HEK293T (cell line): ENCODE measurements around the gene MIGA1.

Source experiments
- CTCF ChIA-PET: fragments of 350-600 bp; formaldehyde crosslinking; extraction: SDS; loops from one replicate; lab custom pipeline; 2021; ENCODE audit warnings: antibody characterized with exemption, inconsistent platforms; lab: Yijun Ruan, JAX
- POLR2A ChIA-PET: fragments of 350-600 bp; formaldehyde crosslinking; extraction: SDS; loops from one replicate; lab custom pipeline; 2020; ENCODE audit warnings: antibody characterized with exemption, inconsistent platforms; lab: Yijun Ruan, JAX
- DNase-seq: peaks from one replicate; pipeline ENCODE4 v3.0.0; 2012; ENCODE audit warnings: mixed read lengths; ENCODE audit errors: extremely low spot score
- ARNT ChIP-seq: fragments of 450-650 bp; IDR thresholded peaks from 2 replicates; pipeline ENCODE4 v1.6.1; 2017; ENCODE audit warnings: mild to moderate bottlenecking
- BHLHE40 ChIP-seq: fragments of 450-650 bp; IDR thresholded peaks from 2 replicates; pipeline ENCODE4 v1.6.1; 2016; ENCODE audit warnings: mild to moderate bottlenecking, moderate library complexity, borderline replicate concordance
- CTBP1 ChIP-seq: fragments of 450-650 bp; IDR thresholded peaks from 2 replicates; pipeline ENCODE4 v1.6.1; 2016; ENCODE audit warnings: borderline replicate concordance
- ELF4 ChIP-seq: fragments of 450-650 bp; IDR thresholded peaks from 2 replicates; pipeline ENCODE4 v1.6.1; 2017; ENCODE audit warnings: antibody characterized with exemption
- FOXA1 ChIP-seq: fragments of 450-650 bp; IDR thresholded peaks from 2 replicates; pipeline ENCODE4 v1.6.1; 2016; ENCODE audit warnings: mild to moderate bottlenecking
- FOXK2 ChIP-seq: fragments of 450-650 bp; IDR thresholded peaks from 2 replicates; pipeline ENCODE4 v1.6.1; 2016; ENCODE audit warnings: mild to moderate bottlenecking
- FOXM1 ChIP-seq: fragments of 450-650 bp; IDR thresholded peaks from 2 replicates; pipeline ENCODE4 v1.6.1; 2017; ENCODE audit warnings: mild to moderate bottlenecking, borderline replicate concordance
- HDGF ChIP-seq: fragments of 450-650 bp; IDR thresholded peaks from 2 replicates; pipeline ENCODE4 v1.6.1; 2017; ENCODE audit warnings: antibody characterized with exemption, borderline replicate concordance
- L3MBTL2 ChIP-seq: fragments of 450-650 bp; conservative IDR thresholded peaks from 2 replicates; pipeline ENCODE4 v1.6.1; 2016; ENCODE audit warnings: mild to moderate bottlenecking
- LEF1 ChIP-seq: fragments of 450-650 bp; IDR thresholded peaks from 2 replicates; pipeline ENCODE4 v1.6.1; 2017; ENCODE audit warnings: mild to moderate bottlenecking, borderline replicate concordance
- NFRKB ChIP-seq: fragments of 450-650 bp; IDR thresholded peaks from 2 replicates; pipeline ENCODE4 v1.6.1; 2016; ENCODE audit warnings: mild to moderate bottlenecking, moderate library complexity
- SP1 ChIP-seq: fragments of 450-650 bp; IDR thresholded peaks from 2 replicates; pipeline ENCODE4 v1.6.1; 2017
- SUZ12 ChIP-seq: fragments of 450-650 bp; IDR thresholded peaks from 2 replicates; pipeline ENCODE4 v1.6.1; 2016; ENCODE audit warnings: mild to moderate bottlenecking
- TARDBP ChIP-seq: fragments of 450-650 bp; IDR thresholded peaks from 2 replicates; pipeline ENCODE4 v1.6.1; 2016
- ZNF384 ChIP-seq: fragments of 450-650 bp; IDR thresholded peaks from 2 replicates; pipeline ENCODE4 v1.6.1; 2016
- TF ChIP-seq, protein P1 (sequence below): fragments of 450-650 bp; IDR thresholded peaks from 2 replicates; pipeline ENCODE4 v1.6.1; 2016

The MIGA1 gene

DNA sequence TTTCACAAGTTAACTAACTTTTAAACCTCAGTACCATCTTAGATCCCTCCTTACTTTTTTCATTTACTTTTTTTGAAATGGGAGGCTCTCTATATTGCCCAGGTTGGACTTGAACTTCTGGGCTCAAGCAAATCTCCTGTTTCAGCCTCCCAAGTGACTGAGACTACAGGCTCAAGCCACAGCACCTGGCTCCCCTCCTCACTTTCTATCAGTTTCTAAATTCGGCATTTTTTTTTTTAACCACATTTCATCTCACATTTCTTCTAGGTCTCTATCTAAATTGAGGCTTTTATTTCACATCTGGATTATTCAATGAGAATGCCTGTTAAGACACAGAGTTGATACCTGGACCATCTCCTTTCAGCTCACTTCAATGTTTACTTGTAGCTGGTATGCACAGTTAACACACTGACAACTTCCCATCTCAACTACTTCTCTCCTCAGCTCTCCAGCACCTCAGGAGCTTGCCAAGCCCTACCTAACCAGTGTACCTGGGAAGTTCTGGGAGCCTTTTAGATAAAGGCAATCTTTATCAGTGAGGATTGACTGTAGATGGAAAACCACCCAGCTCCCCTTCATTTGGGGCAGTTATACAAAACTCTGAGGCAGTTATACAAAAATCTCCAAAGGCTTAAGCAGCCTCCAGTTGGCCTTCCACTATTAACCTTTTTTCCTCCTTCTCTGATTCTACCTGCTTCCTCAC, 23.2 kb upstream of the MIGA1 start:
- DNase-seq = no peak
- POLR2A ChIA-PET = interaction anchor here (1.0 to 1.1 kb wide), 2 partner anchors 14 to 223 kb away, joined by 3 read pairs; partner anchors contain the start of gene FUBP1
- TF ChIP-seq CTBP1 (no peak), FOXA1 (no peak), FOXM1 (no peak), ELF4 (no peak), TARDBP (no peak), ZNF384 (no peak), FOXK2 (no peak), ARNT (no peak), SP1 (no peak), NFRKB (no peak), L3MBTL2 (no peak), HDGF (no peak), BHLHE40 (no peak), LEF1 (no peak), SUZ12 (no peak)
- TF ChIP-seq, protein P1, sequence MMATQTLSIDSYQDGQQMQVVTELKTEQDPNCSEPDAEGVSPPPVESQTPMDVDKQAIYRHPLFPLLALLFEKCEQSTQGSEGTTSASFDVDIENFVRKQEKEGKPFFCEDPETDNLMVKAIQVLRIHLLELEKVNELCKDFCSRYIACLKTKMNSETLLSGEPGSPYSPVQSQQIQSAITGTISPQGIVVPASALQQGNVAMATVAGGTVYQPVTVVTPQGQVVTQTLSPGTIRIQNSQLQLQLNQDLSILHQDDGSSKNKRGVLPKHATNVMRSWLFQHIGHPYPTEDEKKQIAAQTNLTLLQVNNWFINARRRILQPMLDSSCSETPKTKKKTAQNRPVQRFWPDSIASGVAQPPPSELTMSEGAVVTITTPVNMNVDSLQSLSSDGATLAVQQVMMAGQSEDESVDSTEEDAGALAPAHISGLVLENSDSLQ = no peak
- CTCF ChIA-PET = no interaction called here

DNA sequence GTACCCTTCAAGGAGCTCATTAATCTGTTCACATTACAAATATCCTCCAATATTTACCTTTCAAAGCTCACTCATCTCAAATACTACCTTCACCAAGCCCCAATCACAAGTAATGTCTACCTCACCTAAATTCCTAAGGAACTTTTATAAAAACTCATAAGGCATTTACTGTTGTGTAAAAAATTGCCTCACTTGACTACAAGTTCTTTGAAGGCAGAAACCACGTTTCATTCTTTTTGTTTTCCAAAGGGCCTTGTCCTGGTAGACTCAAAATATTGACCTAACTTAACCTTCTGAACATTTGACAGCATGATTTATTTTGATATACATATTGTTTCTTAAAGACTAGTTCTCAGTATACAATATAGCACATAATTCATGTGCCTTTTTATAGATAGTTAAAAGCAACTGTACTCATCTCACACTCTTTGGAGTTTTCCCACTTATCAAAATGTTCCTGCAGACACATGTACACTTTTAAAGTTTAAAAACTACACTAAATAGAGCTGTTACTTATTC, 22.3 kb upstream of the MIGA1 start:
- ChIA-PET POLR2A (interaction anchor here (1.1 kb wide), 1 partner anchor 222 kb away, joined by 3 read pairs; the partner anchor contains the start of gene FUBP1), CTCF (interaction anchor here (0.5 kb wide), 1 partner anchor 357 kb away, joined by 4 read pairs; no protein-coding TSS in a partner anchor)
- no peak for TF ChIP-seq ZNF384
- TF ChIP-seq, protein P1 = peak; percentile 62
- DNase-seq = no peak

- ChIA-PET CTCF (no interaction called here), POLR2A (interaction anchor here (1.1 kb wide), 1 partner anchor 221 kb away, joined by 3 read pairs; the partner anchor contains the start of gene FUBP1)
- TF ChIP-seq L3MBTL2 (no peak), HDGF (no peak), ARNT (no peak), FOXK2 (no peak), LEF1 (no peak), SP1 (no peak), ZNF384 (no peak), SUZ12 (no peak), FOXM1 (no peak), ELF4 (no peak), NFRKB (no peak), FOXA1 (no peak), TARDBP (no peak), BHLHE40 (no peak), CTBP1 (no peak)
- TF ChIP-seq, protein P1 = no peak
- no peak for DNase-seq
Observed at GRCh38 chr1:77757603-77758002, 21.8 kb upstream of the MIGA1 start.

- no peak for TF ChIP-seq ARNT
- no peak for TF ChIP-seq LEF1
- TF ChIP-seq HDGF = no peak
- no peak for TF ChIP-seq SUZ12
- TF ChIP-seq, protein P1 = no peak
- TF ChIP-seq SP1 = no peak
- TF ChIP-seq FOXA1 = no peak
- no peak; the same call in 1 of the 2 replicates for TF ChIP-seq FOXM1
- TF ChIP-seq NFRKB = no peak
- no peak for TF ChIP-seq CTBP1
- no peak for TF ChIP-seq TARDBP
- no peak for TF ChIP-seq L3MBTL2
- peak; percentile 99 for DNase-seq
- POLR2A ChIA-PET = interaction anchor here (0.6 to 0.9 kb wide), 3 partner anchors 20 to 77 kb away, joined by 3 read pairs; partner anchors contain the start of genes MIGA1 and ZZZ3
- CTCF ChIA-PET = no interaction called here
Observed at GRCh38 chr1:77759071-77760028, 20.1 kb upstream of the MIGA1 start, which contains the start of gene USP33. TSS of gene USP33 (minus strand) at chr1:77759852. CDS start at chr1:77741697, 18,155 bp downstream.

- ChIA-PET POLR2A (no interaction called here), CTCF (no interaction called here)
- DNase-seq = no peak
- TF ChIP-seq FOXM1 (no peak), ARNT (peak; percentile 97)
Observed at GRCh38 chr1:77762072-77762476, 17.4 kb upstream of the MIGA1 start.
